Kidney (tissue), 14 donors: Measurements from ENCODE around the gene DSCAM. TPM values are rescaled to one million over a fixed set of nuclear protein-coding genes. Genes with fewer than 3 reads are reported as not detected.

Experiments
- DNase-seq, 5 donors: peaks; one replicate each; pipeline ENCODE4 v3.0.0-alpha.2; 2013 to 2020
- FAIRE-seq: peaks from 2 replicates; lab custom pipeline; 2012; peaks lifted over from hg19 to GRCh38; lab: Jason Lieb, UNC
- H3K27ac ChIP-seq, 2 donors: one replicate each; pipeline ENCODE4 v1.7.0; 2013; ENCODE audit warnings: low read depth in 2 of 2, low read length in 2 of 2, inconsistent platforms in 1 of 2
- H3K27me3 ChIP-seq: one replicate; pipeline ENCODE4 v1.7.1; 2013; ENCODE audit warnings: low read length, inconsistent platforms; ENCODE audit not compliant: control insufficient read depth, insufficient read depth
- H3K36me3 ChIP-seq, 3 donors: one replicate each; pipeline versions ENCODE4 v1.7.0 to v1.7.1; 2013; ENCODE audit warnings: low read length in 3 of 3, control low read depth in 1 of 3, inconsistent platforms in 1 of 3; ENCODE audit not compliant: insufficient read depth in 3 of 3, control insufficient read depth in 2 of 3
- H3K4me1 ChIP-seq, 3 donors: one replicate each; pipeline versions ENCODE4 v1.7.0 to v1.7.1; 2013; ENCODE audit warnings: low read length in 3 of 3, inconsistent platforms in 1 of 3, low read depth in 1 of 3; ENCODE audit not compliant: control insufficient read depth in 2 of 3, insufficient read depth in 2 of 3
- H3K4me3 ChIP-seq, 3 donors: one replicate each; pipeline versions ENCODE4 v1.7.0 to v1.8.1; 2013; ENCODE audit warnings: low read length in 3 of 3, control low read depth in 1 of 3, inconsistent platforms in 1 of 3
- H3K9ac ChIP-seq, 3 donors: one replicate each; pipeline versions ENCODE4 v1.7.0 to v1.7.1; 2013; ENCODE audit warnings: low read length in 3 of 3, control low read depth in 1 of 3, inconsistent platforms in 1 of 3
- H3K9me3 ChIP-seq, 3 donors: one replicate each; pipeline versions ENCODE4 v1.7.0 to v1.7.1; 2013; ENCODE audit warnings: low read length in 3 of 3, control low read depth in 1 of 3, inconsistent platforms in 1 of 3; ENCODE audit not compliant: control insufficient read depth in 2 of 3, insufficient read depth in 1 of 3
- intact Hi-C: fragments of 100-400 bp; cut with DNase I; formaldehyde crosslinking; loops from one replicate; pipeline ENCODE4 v1.11.1; 2022
- polyA plus RNA-seq: library from polyadenylated mRNA; stranded (reverse); fragments of 350-450 nt; fragmentation: Illumina TruSeq; extraction: RNeasy Lipid Tissue Mini Kit (QIAGEN cat#74804); gene quantifications from one replicate; pipeline ENCODE4 v1.2.3, GENCODE V29; 2014; ENCODE audit warnings: low read depth, low replicate concordance; ENCODE audit not compliant: insufficient read depth
- total RNA-seq: library from RNA; stranded (reverse); fragmentation: NEBNext Ultra II Directional; extraction: Animal tissue kit (Norgen Biotek cat#: 25700); gene quantifications from one replicate; pipeline ENCODE4 v1.2.1, GENCODE V29; 2021
- TF ChIP-seq, protein P1 (sequence below): IDR thresholded peaks from 3 replicates; pipeline ENCODE4 v1.5.1; 2012; ENCODE audit warnings: mild to moderate bottlenecking, moderate library complexity, borderline replicate concordance; ENCODE audit not compliant: insufficient read depth; ENCODE audit errors: extremely low read depth
- donor health status: control.
- donor health status: control.
- donor health status: control.
- donor health status: control.
- donor health status: control.
- donor health status: DM: yes; HTN: yes; CAD: no.
- donor health status: Normal renal cell carcinoma (clear cell type).

DSCAM gene
- total and polyA plus RNA-seq, 2 donors from 2014 or later, result not detected

DNA sequence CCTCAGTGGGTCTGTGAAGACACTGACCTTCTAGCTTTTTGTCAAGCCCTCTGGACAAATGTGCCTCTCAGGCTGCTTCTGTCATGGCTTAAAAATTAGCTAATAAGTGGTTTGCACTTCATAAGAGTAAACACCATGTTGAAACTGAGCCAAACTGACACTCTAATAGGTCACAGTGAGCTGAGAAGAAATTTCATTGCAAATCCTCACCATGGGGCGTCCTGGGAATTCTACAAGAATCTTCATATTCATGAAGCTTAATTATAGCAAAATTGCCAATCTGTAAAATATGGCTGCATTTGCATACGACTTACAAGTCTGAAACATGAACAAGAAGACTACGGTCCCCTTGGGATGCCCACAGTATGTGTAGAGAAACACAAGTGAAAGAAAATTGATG is 188.6 kb downstream of the DSCAM start:
- no peak for FAIRE-seq
- Histone ChIP-seq H3K36me3 (no peaks in the 10 kb centered on the region), H3K4me3 (no peak overlapping the region), H3K9me3 (no peaks in the 10 kb centered on the region), H3K27ac (no peak overlapping the region), H3K4me1 (no peaks in the 10 kb centered on the region), H3K9ac (no peak overlapping the region), H3K27me3 (no peaks in the 10 kb centered on the region)
- DNase-seq, result no peak
- TF ChIP-seq, protein P1, sequence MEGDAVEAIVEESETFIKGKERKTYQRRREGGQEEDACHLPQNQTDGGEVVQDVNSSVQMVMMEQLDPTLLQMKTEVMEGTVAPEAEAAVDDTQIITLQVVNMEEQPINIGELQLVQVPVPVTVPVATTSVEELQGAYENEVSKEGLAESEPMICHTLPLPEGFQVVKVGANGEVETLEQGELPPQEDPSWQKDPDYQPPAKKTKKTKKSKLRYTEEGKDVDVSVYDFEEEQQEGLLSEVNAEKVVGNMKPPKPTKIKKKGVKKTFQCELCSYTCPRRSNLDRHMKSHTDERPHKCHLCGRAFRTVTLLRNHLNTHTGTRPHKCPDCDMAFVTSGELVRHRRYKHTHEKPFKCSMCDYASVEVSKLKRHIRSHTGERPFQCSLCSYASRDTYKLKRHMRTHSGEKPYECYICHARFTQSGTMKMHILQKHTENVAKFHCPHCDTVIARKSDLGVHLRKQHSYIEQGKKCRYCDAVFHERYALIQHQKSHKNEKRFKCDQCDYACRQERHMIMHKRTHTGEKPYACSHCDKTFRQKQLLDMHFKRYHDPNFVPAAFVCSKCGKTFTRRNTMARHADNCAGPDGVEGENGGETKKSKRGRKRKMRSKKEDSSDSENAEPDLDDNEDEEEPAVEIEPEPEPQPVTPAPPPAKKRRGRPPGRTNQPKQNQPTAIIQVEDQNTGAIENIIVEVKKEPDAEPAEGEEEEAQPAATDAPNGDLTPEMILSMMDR, result no peak
- intact Hi-C loops, result no loop called here

DNA sequence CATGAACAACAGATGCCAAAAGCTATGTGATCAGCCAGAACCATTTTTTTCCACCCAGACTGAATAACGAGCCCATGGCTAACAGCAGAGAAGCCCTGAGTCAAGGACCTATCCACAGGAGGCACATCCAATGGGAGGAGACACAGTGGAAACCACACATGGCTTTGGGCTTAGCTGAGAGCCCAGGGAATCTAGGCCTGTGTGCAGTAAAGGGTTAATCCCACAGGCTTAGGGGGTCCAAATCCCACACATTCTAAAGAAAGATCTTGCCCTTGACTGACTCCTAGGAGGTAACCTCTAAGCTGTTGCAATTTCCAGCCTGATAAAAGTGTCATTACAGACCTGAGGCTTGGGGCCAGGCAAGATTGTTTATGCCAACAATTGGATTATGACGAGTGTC is 194.5 kb downstream of the DSCAM start:
- no peaks in the 10 kb centered on the region for H3K36me3 ChIP-seq
- H3K27me3 ChIP-seq, result no peaks in the 10 kb centered on the region
- H3K9me3 ChIP-seq, result peaks cover 0 to 7% (median 0%) of the 10 kb centered on the region in 3 donors
- no peak for FAIRE-seq
- no peak overlapping the region for H3K27ac ChIP-seq
- TF ChIP-seq, protein P1, result no peak
- H3K9ac ChIP-seq, result no peak overlapping the region
- H3K4me1 ChIP-seq, result no peaks in the 10 kb centered on the region
- no peak for DNase-seq
- intact Hi-C loops, result no loop called here
- no peak overlapping the region for H3K4me3 ChIP-seq

DNA sequence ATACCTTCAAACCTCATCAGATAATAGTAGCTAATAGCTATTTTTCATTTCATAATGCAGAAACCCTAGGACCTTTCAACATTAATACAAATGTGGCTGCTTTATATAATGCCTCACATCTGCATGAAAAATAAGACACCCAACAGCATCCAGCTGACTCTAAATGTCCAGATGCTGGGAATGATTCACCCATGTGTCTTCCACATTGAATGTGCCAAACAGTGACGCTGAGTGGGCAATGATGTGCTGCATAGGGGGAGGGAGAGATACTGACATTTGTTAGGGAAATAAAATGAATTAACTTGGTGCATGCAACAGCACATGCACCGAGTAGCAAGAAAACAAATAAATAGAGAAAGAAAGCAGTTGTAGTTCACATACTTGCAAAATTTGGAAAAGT is 199.3 kb downstream of the DSCAM start:
- intact Hi-C loops, result no loop called here
- H3K9me3 ChIP-seq, result peaks cover 0 to 11% (median 0%) of the 10 kb centered on the region in 3 donors
- H3K4me3 ChIP-seq, result no peak overlapping the region
- TF ChIP-seq, protein P1, result no peak
- no peaks in the 10 kb centered on the region for H3K27me3 ChIP-seq
- H3K9ac ChIP-seq, result no peak overlapping the region
- H3K36me3 ChIP-seq, result no peaks in the 10 kb centered on the region
- no peak for DNase-seq
- H3K4me1 ChIP-seq, result no peaks in the 10 kb centered on the region
- no peak overlapping the region for H3K27ac ChIP-seq
- FAIRE-seq, result no peak

DNA sequence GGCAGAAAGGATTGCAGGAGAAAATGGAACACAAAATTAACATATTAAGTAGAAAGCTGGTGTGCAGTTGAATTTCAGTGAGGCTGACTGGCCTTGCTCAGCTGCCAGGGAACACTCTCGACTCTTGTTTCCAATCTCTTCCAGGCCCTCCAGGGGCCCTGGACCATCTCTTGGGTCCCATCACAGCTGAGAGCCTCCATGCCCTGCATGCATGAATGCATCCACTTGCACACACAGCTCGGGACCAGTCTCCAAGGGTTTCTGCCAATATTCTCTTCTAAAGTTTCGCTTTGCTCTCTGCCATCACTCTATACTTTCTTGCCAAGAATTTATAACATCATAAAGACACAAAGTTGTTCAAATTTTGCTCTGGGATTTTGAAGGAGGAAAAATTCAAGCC is 200.3 kb downstream of the DSCAM start:
- Histone ChIP-seq H3K4me1 (no peaks in the 10 kb centered on the region), H3K36me3 (no peaks in the 10 kb centered on the region), H3K9ac (no peak overlapping the region), H3K27ac (no peak overlapping the region), H3K9me3 (peaks cover 0 to 11% (median 0%) of the 10 kb centered on the region in 3 donors), H3K4me3 (no peak overlapping the region), H3K27me3 (no peaks in the 10 kb centered on the region)
- DNase-seq, result no peak
- no peak for FAIRE-seq
- intact Hi-C loops, result no loop called here
- TF ChIP-seq, protein P1, result no peak
